ENCODE data around the gene EVI5L.

Gene EVI5L

DNA sequence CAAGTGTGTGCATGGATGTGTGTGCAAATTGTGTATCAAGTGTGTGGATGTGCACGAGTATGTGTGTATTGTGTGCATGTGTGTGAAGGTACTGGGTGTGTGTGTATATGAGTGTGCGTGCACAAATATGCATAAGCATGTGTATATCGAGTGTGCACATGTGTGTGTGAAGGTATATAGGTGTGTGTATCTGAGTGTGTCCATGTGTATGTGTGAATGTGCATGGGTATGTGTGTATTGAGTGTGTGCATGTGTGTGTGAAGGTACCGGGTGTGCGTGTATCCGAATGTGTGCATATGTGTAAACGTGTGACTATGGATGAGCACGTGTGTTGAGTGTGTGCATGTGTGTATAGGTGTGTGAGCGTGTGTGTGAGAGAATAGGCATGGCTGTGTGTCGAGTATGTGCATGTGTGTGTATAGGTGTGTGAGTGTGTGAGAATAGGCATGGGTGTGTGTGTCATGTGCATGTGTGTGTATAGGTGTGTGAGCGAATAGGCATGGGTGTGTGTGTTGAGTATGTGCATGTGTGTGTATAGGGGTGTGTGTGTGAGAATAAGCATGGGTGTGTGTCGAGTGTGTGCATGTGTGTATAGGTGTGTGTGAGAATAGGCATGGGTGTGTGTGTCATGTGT, 12.8 kb downstream of the EVI5L start:
- POLR2A ChIA-PET (ENCODE audit: low non-redundant PET) = no interaction called here
- TF ChIP-seq, protein P1, sequence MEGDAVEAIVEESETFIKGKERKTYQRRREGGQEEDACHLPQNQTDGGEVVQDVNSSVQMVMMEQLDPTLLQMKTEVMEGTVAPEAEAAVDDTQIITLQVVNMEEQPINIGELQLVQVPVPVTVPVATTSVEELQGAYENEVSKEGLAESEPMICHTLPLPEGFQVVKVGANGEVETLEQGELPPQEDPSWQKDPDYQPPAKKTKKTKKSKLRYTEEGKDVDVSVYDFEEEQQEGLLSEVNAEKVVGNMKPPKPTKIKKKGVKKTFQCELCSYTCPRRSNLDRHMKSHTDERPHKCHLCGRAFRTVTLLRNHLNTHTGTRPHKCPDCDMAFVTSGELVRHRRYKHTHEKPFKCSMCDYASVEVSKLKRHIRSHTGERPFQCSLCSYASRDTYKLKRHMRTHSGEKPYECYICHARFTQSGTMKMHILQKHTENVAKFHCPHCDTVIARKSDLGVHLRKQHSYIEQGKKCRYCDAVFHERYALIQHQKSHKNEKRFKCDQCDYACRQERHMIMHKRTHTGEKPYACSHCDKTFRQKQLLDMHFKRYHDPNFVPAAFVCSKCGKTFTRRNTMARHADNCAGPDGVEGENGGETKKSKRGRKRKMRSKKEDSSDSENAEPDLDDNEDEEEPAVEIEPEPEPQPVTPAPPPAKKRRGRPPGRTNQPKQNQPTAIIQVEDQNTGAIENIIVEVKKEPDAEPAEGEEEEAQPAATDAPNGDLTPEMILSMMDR (conservative IDR thresholded peaks at IDR 0.05; ENCODE audit: low read depth) = no peak
- DNase-seq (ENCODE audit: low spot score) = no peak
- CTCF ChIA-PET = no interaction called here
- no peak overlapping the region for H3K27ac ChIP-seq

DNA sequence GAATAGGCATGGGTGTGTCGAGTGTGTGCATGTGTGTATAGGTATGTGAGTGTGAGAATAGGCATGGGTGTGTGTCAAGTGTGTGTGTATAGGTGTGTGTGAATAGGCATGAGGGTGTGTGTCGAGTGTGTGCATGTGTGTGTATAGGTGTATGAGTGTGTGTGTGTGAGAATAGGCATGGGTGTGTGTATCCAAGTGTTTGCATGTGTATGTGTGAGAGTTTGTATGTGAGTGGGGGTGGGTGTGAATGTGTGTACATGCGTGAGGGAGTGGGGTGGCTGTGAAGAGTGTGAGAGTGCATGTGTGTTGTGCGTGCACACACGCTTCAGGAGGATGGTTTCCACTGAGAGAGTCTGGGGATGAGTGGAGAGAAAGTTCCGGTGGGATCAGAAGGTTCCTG, 13.5 kb downstream of the EVI5L start:
- POLR2A ChIA-PET (ENCODE audit: low non-redundant PET) = no interaction called here
- CTCF ChIA-PET = no interaction called here

DNA sequence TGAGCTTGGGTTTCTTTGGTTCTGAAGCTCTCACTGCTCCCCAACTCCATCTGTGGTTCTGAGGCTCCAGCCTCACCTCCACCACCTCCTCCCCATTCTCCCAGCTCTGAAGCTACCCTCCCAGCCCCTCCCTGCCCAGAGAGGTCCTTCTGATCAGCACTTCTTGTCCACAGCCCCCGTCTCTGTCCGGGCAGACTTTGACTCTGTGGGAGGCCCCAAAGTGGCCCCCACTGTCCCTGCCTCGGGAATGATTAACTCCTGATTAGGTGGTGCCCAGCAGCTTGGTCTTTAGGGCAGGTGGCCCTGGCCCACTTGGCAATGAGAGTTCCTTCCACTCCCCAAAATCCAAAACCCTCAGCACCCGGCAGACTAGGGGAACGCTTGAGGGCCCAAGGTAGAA, 14.4 kb downstream of the EVI5L start:
- ChIA-PET POLR2A (ENCODE audit: low non-redundant PET) (no interaction called here), CTCF (no interaction called here)
- TF ChIP-seq, protein P1 (conservative IDR thresholded peaks at IDR 0.05; ENCODE audit: low read depth) = no peak
- H3K27ac ChIP-seq = peak overlapping the region; percentile 59; the same call in 1 of the 2 replicates
- no peak for DNase-seq (ENCODE audit: low spot score)

More for the DNA sequence above, 13.5 kb downstream of the EVI5L start:
- peak overlapping the region; percentile 59 for H3K27ac ChIP-seq
- DNase-seq (ENCODE audit: low spot score) = no peak
- TF ChIP-seq, protein P1 (conservative IDR thresholded peaks at IDR 0.05; ENCODE audit: low read depth) = no peak

DNA sequence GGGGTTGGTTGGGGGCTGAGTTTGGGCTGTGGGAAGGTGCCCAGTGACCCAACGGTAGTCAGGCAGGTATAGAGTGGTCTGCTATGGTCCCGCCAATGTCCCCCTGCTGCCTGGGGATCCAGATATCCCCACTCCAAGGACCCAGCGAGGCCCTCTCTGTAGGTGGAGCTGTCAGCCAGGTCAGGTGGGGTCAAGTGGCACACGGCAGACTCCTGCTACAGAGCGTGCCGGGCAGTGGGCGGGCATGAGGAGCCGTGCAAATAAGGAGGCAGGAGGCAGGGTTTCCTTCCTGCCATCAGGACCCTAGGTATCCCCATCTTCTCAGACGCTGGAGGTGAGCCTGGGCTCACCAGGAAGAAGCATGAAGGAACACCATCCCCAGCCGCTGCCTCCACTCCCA, 14.9 kb downstream of the EVI5L start:
- TF ChIP-seq, protein P1 (conservative IDR thresholded peaks at IDR 0.05; ENCODE audit: low read depth) = no peak
- no peak for DNase-seq (ENCODE audit: low spot score)
- H3K27ac ChIP-seq = peak overlapping the region; percentile 59; the same call in 1 of the 2 replicates
- ChIA-PET CTCF (no interaction called here), POLR2A (ENCODE audit: low non-redundant PET) (no interaction called here)

DNA sequence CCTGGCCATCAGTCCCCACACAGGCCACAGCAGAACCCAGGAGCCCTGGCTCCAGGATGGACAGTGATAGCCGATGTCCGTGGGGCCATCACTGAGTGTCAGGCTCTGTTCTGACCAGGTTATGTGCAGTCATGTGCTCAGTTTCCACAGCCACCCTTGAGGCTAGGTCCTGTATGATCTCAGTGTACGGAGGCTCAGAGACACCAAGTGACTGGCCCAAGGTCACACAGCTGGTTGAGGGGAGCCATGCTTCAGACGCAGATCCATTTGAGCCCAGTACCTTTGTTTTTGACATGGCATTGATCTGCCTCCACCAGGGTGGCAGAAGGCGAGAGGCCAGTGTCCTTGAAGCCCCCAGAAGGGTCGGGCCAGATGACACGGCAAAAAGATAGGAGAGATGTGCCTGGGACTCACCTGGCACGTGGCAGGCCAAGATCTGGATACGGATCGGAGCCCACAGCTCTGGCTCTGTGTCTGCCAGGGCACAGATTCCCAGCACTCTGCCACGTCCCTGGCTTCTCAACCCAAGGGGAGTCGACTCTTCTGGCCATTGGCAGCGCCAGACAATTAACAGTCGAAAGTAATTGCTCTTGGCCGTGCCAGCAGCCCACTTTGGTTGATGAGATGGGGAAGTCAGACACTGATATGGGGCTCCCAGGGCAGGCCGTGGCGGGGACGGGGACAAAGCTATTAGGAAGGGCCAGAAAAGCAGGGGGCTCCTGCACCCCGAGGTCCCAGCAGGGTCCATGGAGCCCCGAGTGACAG, 15.6 kb downstream of the EVI5L start:
- CTCF ChIA-PET = no interaction called here

DNA sequence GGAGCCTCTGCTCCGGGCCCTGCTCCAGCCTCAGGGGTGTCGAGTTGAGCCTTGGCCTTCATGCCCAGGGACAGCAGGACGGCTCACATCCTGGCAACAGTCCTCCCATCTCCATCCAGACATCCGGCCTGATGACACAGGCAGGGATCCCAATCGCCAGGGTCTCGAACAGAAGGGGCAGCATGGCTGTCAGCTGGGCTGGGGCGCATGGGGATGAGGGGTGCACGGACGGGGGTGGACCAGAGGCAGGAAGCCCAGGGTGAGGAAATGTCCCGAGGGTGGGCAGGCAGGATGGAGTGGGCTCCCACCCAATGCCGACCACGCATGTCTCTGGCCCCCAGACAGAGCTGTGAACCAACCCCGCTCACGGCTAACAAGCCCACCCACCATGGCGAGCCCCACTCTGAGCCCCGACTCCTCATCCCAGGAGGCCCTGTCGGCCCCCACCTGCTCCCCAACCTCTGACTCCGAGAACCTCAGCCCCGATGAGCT, 16.2 kb downstream of the EVI5L start:
- POLR2A ChIA-PET (ENCODE audit: low non-redundant PET) = no interaction called here

More for the DNA sequence above, 15.6 kb downstream of the EVI5L start:
- TF ChIP-seq, protein P1 (conservative IDR thresholded peaks at IDR 0.05; ENCODE audit: low read depth) = no peak
- H3K27ac ChIP-seq = peak overlapping the region; percentile 6; the same call in 1 of the 2 replicates
- POLR2A ChIA-PET (ENCODE audit: low non-redundant PET) = no interaction called here
- DNase-seq (ENCODE audit: low spot score) = no peak

More for the DNA sequence above, 16.2 kb downstream of the EVI5L start:
- no peak for DNase-seq (ENCODE audit: low spot score)
- peak overlapping the region; percentile 6; the same call in 1 of the 2 replicates for H3K27ac ChIP-seq
- TF ChIP-seq, protein P1 (conservative IDR thresholded peaks at IDR 0.05; ENCODE audit: low read depth) = no peak
- CTCF ChIA-PET = no interaction called here

Measured in RWPE1 (cell line).